HEK293 (cell line): ENCODE results near the gene IL15RA.
"Not testable (repeated sequence)": the region's sequence is repeated elsewhere in the genome, so short reads cannot be mapped to it uniquely, and the experiment has no call there.

Experiments
- SCRT1 ChIP-seq: fragments of 450-650 bp; formaldehyde crosslinking; IDR thresholded peaks from 2 replicates; pipeline ENCODE4 v1.5.1; 2016; ENCODE audit warnings: missing biosample characterization, missing genetic modification characterization, borderline replicate concordance
- SP3 ChIP-seq: fragments of 450-650 bp; formaldehyde crosslinking; IDR thresholded peaks from 2 replicates; pipeline ENCODE4 v1.5.1; 2016; ENCODE audit warnings: missing biosample characterization, missing genetic modification characterization
- TRIM28 ChIP-seq: IDR thresholded peaks from 2 replicates; pipeline ENCODE4 v1.6.1; 2011; ENCODE audit warnings: low read length, control low read depth, borderline replicate concordance
- WT1 ChIP-seq: fragments of 450-650 bp; formaldehyde crosslinking; IDR thresholded peaks from 2 replicates; pipeline ENCODE4 v1.5.1; 2016; ENCODE audit warnings: missing biosample characterization, missing genetic modification characterization
- ZIC2 ChIP-seq: fragments of 450-650 bp; formaldehyde crosslinking; IDR thresholded peaks from 2 replicates; pipeline ENCODE4 v1.5.1; 2016; ENCODE audit warnings: missing biosample characterization, missing genetic modification characterization
- ZNF10 ChIP-seq: fragments of 450-650 bp; formaldehyde crosslinking; IDR thresholded peaks from 2 replicates; pipeline ENCODE4 v1.5.1; 2017; ENCODE audit warnings: missing biosample characterization, missing genetic modification characterization
- ZNF248 ChIP-seq: fragments of 450-650 bp; formaldehyde crosslinking; IDR thresholded peaks from 2 replicates; pipeline ENCODE4 v1.5.1; 2017; ENCODE audit warnings: missing biosample characterization, missing genetic modification characterization
- ZNF660 ChIP-seq: fragments of 450-650 bp; IDR thresholded peaks from 2 replicates; pipeline ENCODE4 v1.5.1; 2018; ENCODE audit warnings: missing biosample characterization, mild to moderate bottlenecking, missing genetic modification characterization
- TF ChIP-seq, protein P1 (sequence below): fragments of 450-650 bp; formaldehyde crosslinking; IDR thresholded peaks from 2 replicates; pipeline ENCODE4 v1.5.1; 2016; ENCODE audit warnings: missing biosample characterization, missing genetic modification characterization
- TF ChIP-seq, protein P2 (sequence below): fragments of 450-650 bp; formaldehyde crosslinking; IDR thresholded peaks from 2 replicates; pipeline ENCODE4 v1.5.1; 2016; ENCODE audit warnings: missing biosample characterization, missing genetic modification characterization, borderline replicate concordance
- TF ChIP-seq, protein P3 (sequence below): fragments of 450-650 bp; formaldehyde crosslinking; IDR thresholded peaks from 2 replicates; pipeline ENCODE4 v1.5.1; 2016; ENCODE audit warnings: missing biosample characterization, missing genetic modification characterization, low read depth
- TF ChIP-seq, protein P4 (sequence below): fragments of 450-650 bp; formaldehyde crosslinking; optimal IDR thresholded peaks from 2 replicates; pipeline ENCODE3; 2016; ENCODE audit warnings: missing biosample characterization, mild to moderate bottlenecking, missing genetic modification characterization
- TF ChIP-seq, protein P5 (sequence below): fragments of 450-650 bp; formaldehyde crosslinking; IDR thresholded peaks from 2 replicates; pipeline ENCODE4 v1.5.1; 2016; ENCODE audit warnings: missing biosample characterization, missing genetic modification characterization

DNA sequence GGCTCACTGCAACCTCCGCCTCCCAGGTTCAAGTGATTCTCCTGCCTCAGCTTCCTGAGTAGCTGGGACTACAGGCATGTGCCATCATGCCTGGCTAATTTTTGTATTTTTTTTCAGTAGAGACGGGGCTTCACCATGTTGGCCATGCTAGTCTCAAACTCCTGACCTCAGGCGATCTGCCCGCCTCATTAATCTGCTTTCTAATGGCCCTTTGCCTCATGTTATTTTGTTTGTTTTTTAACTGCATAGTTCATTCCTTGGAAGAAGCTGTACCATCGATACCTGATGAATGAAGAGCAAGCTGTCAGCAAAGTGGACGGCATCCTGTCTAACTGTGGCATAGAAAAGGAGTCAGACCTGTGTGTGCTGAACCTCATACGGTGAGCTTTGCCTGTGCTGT lies 68.7 kb downstream of the IL15RA start:
- not testable (repeated sequence) for TF ChIP-seq ZNF248; SCRT1 (tag by site-specific recombination); WT1 (tag by site-specific recombination); SP3; ZNF10 (tag by site-specific recombination); ZIC2 (tag by site-specific recombination); ZNF660 (tag by site-specific recombination); TRIM28
- TF ChIP-seq, protein P1, sequence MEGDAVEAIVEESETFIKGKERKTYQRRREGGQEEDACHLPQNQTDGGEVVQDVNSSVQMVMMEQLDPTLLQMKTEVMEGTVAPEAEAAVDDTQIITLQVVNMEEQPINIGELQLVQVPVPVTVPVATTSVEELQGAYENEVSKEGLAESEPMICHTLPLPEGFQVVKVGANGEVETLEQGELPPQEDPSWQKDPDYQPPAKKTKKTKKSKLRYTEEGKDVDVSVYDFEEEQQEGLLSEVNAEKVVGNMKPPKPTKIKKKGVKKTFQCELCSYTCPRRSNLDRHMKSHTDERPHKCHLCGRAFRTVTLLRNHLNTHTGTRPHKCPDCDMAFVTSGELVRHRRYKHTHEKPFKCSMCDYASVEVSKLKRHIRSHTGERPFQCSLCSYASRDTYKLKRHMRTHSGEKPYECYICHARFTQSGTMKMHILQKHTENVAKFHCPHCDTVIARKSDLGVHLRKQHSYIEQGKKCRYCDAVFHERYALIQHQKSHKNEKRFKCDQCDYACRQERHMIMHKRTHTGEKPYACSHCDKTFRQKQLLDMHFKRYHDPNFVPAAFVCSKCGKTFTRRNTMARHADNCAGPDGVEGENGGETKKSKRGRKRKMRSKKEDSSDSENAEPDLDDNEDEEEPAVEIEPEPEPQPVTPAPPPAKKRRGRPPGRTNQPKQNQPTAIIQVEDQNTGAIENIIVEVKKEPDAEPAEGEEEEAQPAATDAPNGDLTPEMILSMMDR: not testable (repeated sequence)
- TF ChIP-seq, protein P2, sequence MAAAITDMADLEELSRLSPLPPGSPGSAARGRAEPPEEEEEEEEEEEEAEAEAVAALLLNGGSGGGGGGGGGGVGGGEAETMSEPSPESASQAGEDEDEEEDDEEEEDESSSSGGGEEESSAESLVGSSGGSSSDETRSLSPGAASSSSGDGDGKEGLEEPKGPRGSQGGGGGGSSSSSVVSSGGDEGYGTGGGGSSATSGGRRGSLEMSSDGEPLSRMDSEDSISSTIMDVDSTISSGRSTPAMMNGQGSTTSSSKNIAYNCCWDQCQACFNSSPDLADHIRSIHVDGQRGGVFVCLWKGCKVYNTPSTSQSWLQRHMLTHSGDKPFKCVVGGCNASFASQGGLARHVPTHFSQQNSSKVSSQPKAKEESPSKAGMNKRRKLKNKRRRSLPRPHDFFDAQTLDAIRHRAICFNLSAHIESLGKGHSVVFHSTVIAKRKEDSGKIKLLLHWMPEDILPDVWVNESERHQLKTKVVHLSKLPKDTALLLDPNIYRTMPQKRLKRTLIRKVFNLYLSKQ (tag by site-specific recombination): not testable (repeated sequence)
- TF ChIP-seq, protein P3, sequence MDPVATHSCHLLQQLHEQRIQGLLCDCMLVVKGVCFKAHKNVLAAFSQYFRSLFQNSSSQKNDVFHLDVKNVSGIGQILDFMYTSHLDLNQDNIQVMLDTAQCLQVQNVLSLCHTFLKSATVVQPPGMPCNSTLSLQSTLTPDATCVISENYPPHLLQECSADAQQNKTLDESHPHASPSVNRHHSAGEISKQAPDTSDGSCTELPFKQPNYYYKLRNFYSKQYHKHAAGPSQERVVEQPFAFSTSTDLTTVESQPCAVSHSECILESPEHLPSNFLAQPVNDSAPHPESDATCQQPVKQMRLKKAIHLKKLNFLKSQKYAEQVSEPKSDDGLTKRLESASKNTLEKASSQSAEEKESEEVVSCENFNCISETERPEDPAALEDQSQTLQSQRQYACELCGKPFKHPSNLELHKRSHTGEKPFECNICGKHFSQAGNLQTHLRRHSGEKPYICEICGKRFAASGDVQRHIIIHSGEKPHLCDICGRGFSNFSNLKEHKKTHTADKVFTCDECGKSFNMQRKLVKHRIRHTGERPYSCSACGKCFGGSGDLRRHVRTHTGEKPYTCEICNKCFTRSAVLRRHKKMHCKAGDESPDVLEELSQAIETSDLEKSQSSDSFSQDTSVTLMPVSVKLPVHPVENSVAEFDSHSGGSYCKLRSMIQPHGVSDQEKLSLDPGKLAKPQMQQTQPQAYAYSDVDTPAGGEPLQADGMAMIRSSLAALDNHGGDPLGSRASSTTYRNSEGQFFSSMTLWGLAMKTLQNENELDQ (tag by site-specific recombination): not testable (repeated sequence)
- TF ChIP-seq, protein P4, sequence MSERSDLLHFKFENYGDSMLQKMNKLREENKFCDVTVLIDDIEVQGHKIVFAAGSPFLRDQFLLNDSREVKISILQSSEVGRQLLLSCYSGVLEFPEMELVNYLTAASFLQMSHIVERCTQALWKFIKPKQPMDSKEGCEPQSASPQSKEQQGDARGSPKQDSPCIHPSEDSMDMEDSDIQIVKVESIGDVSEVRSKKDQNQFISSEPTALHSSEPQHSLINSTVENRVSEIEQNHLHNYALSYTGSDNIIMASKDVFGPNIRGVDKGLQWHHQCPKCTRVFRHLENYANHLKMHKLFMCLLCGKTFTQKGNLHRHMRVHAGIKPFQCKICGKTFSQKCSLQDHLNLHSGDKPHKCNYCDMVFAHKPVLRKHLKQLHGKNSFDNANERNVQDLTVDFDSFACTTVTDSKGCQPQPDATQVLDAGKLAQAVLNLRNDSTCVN (tag by site-specific recombination): not testable (repeated sequence)
- TF ChIP-seq, protein P5, sequence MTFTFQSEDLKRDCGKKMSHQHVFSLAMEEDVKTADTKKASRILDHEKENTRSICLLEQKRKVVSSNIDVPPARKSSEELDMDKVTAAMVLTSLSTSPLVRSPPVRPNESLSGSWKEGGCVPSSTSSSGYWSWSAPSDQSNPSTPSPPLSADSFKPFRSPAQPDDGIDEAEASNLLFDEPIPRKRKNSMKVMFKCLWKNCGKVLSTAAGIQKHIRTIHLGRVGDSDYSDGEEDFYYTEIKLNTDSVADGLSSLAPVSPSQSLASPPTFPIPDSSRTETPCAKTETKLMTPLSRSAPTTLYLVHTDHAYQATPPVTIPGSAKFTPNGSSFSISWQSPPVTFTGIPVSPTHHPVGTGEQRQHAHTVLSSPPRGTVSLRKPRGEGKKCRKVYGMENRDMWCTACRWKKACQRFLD: not testable (repeated sequence)
